Right renal pelvis (tissue), 4 donors: ENCODE measurements around the gene MAST4. TPM values are rescaled to one million over a fixed set of nuclear protein-coding genes. Genes with fewer than 3 reads are reported as not detected.

Source experiments
- DNase-seq, 4 donors: peaks; one replicate each; pipeline ENCODE4 v3.0.0-alpha.2; 2013; ENCODE audit warnings: low read depth in 4 of 4, low spot score in 3 of 4, missing footprints in 1 of 4
- polyA plus RNA-seq, 4 donors: library from polyadenylated mRNA; unstranded; fragments of 120-200 nt; gene quantifications; one replicate each; pipeline ENCODE4 v1.2.1, GENCODE V29; 2013; ENCODE audit not compliant: insufficient read length in 4 of 4

The MAST4 gene
- polyA plus RNA-seq, 4 donors: 14.1 to 18.1 (median 15.0) TPM

- no peak for DNase-seq
Measured at GRCh38 chr5:66894480-66895240, 298.5 kb downstream of the MAST4 start.

DNA sequence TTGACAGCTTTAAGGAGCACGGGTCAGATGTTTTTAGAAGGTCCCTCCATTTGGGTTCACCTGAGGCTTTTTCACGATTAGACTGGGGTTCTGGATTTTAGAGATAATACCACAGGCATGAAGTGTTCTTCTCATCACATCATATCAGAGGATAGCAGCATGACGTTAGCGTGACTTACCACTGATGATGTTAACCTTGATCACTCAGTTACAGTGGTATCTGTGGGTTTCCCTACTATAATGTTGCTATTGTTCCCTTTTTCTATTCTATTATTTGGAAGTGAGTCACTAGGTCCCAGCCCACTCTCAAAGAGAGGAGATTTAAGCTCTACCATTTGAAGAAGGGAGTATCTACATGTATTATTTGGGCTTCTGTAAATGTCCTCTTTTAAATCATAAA is 300.0 kb downstream of the MAST4 start:
- no peak for DNase-seq

DNA sequence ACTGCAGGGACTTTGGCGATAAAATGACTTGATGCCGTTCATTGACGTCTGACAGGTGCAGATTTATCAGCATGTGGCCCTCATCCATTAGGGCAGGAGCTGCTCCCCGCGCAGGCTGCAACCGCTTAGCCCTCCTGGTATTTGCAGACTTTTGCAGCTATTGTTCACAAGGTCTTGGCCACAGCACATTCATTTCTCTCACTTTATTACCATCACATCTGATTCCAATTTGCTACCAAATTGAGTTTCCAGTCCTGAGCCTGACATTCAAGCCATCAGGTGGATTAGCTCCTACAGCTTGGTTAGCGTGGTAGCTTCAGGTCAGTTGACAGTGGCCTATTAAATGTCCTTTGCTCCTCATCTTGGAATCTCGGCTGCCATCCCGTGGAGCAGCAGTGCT is 301.2 kb downstream of the MAST4 start:
- no peak for DNase-seq

- DNase-seq: no peak
Measured at GRCh38 chr5:66898241-66898995, 302.2 kb downstream of the MAST4 start.

- DNase-seq: no peak
Measured at GRCh38 chr5:66903218-66903617, 307.0 kb downstream of the MAST4 start.

DNA sequence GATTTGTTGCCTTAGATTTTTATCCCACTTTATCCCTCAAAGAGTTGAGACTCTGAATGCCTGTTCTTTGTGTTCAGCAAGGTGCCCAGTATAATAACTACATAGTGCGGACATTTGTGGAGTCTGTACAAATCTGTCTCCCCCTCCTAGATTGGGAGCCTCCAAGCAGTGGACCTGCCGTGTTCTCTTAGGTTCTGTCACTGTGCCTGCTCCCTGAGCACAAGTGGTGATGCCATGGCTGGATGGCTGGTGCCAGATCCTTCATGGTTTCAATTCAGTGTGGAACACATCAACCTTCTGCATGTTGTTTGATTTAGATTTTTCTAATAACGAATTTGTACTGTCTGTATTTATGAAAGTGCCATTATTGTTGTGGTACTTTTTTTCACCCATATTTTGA is 307.5 kb downstream of the MAST4 start:
- DNase-seq: no peak

DNA sequence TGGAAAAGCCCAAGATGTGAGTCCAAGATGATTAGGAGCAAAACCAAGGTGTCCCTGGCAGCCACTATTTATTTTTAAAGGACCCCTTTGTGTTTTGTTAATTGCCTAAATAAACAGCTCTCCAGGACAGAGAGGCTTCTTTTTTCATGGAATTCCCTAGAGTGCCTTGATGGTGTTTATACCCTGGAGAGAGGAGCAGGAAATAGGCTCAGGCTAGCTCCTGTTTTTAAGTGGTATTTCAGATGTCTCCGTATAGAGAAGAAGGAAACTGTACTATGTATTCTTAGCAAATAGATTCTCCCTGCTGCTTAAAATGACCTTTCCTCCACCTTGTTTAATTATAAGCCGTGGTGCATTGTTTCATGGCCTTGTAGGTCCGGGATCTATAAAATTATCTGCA is 308.0 kb downstream of the MAST4 start:
- no peak for DNase-seq

GRCh38 chr5:66906021-66906420 is 309.8 kb downstream of the MAST4 start:
- no peak for DNase-seq

GRCh38 chr5:66908230-66908629 is 312.0 kb downstream of the MAST4 start:
- DNase-seq: no peak

GRCh38 chr5:66909364-66909763 is 313.2 kb downstream of the MAST4 start:
- no peak for DNase-seq

DNA sequence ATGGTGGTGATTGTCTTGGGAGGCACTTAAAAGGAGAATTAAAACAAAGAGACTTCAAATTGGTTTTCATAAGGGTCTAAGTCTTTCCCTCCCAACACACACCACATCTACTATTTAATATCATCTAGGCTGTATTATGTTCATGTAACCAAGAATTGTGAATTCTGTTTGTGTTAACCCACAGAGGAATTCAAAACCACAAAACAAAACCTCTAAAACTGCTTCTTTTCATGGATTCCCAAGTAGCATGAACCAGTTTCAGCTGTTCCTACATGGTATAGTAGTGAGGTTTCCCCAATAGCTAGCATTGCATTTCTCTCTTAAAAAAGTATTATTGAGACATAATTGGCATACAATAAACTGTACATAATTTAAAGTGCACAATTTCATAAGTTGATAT is 316.6 kb downstream of the MAST4 start:
- DNase-seq: no peak

- no peak for DNase-seq
Measured at GRCh38 chr5:66915531-66915930, 319.3 kb downstream of the MAST4 start.

DNA sequence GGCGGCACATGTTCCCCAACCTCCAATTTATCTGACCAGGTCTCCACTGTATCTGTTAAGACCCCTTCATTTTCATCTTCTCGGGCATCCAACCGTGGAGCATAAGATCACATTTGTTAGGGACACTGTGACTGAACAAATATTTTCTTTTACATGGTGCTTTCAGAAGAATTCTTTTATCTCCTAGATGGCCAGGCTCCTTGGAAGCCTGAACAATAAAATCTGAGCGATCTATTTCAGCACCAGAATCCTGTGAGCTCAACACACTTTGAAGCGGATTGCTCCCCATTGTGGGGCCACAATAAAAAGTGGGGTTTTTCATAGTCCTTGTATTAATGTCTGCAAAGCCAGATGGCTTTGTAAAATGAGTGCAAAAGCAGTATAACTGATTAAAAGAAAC is 326.7 kb downstream of the MAST4 start:
- no peak for DNase-seq

DNA sequence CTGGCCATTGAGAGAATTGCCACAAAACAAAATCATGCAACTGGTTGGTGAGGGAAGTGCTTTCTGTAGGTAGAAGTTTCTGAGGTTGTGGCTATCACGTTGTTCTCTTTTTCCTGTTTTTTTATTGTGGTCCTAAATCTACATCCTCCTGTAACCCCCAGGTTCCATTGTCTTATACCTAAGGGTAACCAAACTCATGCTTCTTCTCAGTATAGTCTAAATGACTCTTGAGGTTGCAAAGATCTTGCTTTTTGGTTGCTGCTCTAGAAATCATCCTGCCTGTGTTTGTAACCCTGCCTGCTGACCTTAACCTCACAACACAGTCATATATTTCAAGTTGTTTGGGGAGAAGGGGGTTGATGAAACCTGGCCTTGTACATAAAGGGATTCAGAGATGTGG is 327.3 kb downstream of the MAST4 start:
- no peak for DNase-seq

DNA sequence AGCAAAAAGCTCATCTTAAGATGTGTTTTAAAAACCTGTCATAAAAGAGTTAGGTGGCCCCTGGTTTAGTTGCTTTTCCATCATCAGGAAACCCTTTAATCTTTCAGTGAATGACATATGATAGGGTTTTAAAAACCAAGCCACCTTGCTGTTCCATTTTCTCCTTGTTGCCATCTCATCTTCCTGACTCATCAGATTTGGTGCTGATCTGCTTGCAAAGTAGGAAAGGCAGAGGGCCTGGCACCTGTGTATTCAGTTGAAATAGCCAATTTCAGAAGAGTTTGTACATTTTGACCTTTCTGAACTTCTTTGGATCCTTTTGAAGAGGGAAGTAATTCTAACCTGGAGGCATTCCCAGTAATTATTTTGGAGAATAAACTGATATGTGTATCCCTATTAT is 327.7 kb downstream of the MAST4 start:
- no peak for DNase-seq

DNA sequence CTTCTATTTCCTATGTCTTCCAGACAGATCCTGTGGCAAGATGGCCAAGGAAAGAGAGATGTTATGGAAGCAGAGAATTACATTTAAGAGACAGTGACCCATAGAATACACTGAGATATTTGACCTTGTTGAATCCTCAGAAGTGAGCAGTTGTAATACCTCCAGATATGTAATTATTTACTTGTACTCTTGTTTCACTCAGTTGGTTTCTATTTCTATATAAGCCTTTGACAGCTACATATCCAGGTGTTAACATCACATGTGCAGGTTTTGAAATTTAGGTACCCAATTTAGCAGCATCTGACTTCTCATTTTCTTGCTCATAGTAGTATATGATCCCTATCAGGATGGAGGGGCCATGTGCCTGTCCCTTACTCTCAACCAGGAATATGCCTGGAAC is 330.9 kb downstream of the MAST4 start:
- DNase-seq: no peak

GRCh38 chr5:66929281-66929680 is 333.1 kb downstream of the MAST4 start:
- no peak for DNase-seq

DNA sequence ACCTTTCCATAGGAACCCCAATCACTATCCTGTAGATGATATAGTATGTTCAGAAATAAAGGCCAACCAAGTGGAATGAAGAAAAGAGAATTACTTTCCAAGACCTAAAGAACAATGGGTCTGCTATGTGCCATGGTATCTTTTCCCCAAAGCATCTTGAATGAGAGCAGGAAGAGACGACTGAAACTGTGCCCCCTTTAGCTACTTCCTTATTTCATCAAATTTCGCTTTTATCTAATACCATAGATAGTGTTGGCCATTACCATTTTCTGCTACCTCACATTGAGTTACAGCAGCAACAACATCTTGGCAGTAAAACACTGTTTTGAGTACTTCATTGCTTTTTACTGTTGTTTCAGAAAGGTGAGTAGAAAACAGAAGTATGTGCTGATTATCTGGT is 333.8 kb downstream of the MAST4 start:
- DNase-seq: no peak

- no peak for DNase-seq
Measured at GRCh38 chr5:66931651-66932050, 335.5 kb downstream of the MAST4 start.

DNA sequence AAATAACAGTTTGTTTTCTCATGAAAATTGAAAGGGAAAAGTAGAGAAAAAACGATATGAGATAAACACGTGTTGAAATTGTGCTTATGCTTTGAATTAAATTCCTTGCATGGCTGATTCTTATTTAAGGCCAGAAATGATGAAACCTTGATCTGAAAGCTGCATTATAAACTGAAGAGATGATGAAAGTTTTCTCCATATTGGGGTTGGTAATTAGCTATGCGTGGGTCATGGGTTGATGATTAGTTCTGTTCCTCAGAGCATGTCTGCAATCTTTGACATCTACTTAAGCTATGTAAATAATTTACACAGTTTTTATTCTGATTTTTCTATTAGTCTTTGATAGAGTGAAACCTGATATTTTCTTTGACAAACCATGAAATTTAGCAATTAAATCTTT is 336.3 kb downstream of the MAST4 start:
- DNase-seq: no peak

GRCh38 chr5:66933066-66933465 is 336.9 kb downstream of the MAST4 start:
- DNase-seq: no peak

- DNase-seq: no peak
Measured at GRCh38 chr5:66939094-66939493, 342.9 kb downstream of the MAST4 start.
